Globus pallidus (tissue), 1 donor: ENCODE data around the gene MINDY4.
"Not testable (repeated sequence)": the region's sequence is repeated elsewhere in the genome, so short reads cannot be mapped to it uniquely, and the experiment has no call there.

ENCODE experiments used
- DNase-seq: peaks from one replicate; pipeline ENCODE4 v3.0.0-alpha.2; 2015; ENCODE audit warnings: low spot score

MINDY4 gene

DNA sequence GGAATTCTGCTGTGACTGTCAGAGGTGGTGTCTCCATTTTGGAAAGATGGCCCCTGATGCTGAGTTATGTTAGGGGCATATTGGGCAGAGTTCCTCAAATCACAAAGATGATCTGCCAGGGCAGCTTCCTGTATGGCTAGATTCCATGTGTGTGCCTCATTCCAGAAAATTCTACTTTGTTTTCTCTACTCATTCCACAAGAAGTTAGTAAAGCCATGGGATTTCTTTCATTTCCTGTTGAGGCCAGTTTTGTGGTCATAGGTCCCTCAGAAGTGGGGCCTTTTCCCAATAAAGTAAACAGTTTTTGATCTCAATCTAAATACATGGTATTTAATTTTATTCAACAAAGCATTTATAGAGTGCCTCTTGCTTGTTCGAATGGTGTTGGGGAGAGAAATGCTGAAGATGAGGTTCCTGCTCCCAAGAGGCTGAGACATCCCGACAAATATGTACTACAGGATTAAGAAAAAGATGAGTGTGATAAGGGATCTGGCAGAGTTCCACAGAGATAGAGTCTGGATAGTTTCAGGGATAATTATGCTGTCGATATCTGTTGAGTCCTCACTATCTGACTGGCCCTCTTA lies 33.0 kb downstream of the MINDY4 start:
- no peak for DNase-seq

GRCh38 chr7:30805081-30805691 lies 34.0 kb downstream of the MINDY4 start:
- no peak for DNase-seq

- DNase-seq, result peak; percentile 37
Measured at GRCh38 chr7:30805931-30806330, 34.7 kb downstream of the MINDY4 start.

DNA sequence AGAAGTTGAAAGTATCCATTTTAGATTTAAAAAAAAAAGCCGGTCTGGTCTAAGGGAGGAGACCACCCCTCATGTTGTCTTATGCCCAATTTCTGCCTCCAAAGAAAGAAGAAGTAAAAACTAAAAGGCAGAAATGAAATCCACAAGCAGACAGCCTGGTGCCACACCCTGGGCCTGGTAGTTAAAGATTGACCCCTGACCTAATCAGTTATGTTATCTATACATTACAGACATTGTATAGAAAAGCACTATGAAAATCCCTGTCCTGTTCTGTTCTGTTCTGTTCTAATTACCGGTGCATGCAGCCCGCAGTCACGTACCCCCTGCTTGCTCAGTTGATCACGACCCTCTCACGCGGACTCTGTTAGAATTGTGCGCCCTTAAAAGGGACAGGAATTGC lies 36.3 kb downstream of the MINDY4 start:
- not testable (repeated sequence) for DNase-seq

- DNase-seq, result not testable (repeated sequence)
Measured at GRCh38 chr7:30807941-30808340, 36.7 kb downstream of the MINDY4 start.

DNA sequence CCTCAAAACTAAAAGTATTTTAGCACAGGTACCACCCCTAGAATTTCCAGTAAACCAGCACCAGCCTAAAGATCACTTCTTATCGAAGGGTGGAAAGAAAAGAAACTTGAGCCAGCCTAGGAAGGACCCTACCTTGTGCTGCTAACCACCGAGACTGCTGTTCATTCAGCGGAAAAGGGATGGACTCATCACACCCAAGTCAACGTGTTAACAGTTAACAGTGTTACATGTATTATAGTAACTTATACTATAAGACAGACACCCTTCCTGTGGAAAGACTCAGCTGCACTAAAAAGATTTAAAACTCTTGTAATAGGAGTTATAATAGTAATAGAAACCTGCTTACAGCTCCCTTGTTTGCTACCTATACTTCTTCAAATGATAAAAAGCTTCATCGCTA lies 39.8 kb downstream of the MINDY4 start:
- no peak for DNase-seq

DNA sequence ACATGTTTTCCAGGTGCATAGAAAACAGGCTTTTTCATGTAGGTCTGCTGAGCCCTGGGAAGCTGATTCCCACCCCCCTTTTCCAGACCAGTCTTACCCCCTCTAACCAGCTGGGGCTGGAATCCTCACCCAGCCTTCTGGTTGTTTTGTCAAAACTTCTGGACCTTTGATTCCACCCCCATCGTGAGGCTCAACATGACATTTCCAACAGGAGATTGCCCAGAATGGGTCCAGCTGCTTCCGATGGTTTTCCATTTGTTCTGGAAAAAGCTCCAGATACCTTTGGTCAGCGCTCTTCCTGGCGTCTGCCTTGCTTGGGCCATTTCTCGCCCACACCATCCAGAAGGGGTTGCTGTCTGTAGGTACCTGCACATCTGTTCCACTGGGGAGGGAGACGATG lies 41.5 kb downstream of the MINDY4 start:
- no peak for DNase-seq

DNA sequence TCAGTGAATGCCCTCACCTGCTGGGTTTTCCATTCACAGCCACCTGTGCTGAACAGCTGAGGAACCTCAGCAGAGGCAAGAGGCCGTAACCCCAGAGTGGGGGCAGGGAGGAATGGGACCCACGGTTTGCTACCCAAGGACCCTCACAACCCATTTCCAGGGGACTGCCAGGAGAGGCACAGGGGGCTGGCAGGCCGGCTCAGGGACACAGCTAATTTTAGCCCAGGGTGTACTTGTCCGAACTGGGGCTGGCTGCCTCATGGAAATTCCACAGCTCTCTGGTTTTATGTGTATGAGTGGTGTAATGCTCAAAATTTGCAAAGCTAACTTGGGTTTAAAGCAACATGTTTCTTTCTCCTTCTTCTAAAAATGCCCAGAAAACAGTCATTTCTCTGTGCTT lies 42.2 kb downstream of the MINDY4 start:
- DNase-seq, result no peak

- DNase-seq, result no peak
Measured at GRCh38 chr7:30814700-30815387, 43.6 kb downstream of the MINDY4 start.

DNA sequence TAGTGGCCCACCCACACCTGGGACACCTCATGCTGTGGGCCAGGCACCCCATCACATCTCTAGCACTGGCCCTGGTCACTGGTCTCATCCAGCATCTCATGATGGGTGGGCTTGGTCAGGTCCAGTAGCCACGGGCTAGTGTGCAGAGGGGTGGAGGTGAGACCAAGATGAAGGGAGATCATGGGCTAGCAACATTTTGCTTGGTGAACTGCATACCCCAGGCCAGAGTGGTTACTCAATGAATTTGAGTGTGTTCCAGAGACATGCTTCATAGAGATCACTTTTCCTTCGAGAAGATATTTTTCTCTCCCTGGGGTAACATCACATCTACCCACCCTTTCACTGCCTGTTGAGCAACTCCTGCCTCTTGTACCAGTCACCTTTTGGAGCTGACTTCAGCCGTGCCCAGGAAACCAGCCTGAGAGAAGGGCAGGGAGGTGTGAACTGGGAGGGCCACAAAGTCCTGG lies 44.2 kb downstream of the MINDY4 start:
- DNase-seq, result no peak

- no peak for DNase-seq
Measured at GRCh38 chr7:30815951-30816644, 44.9 kb downstream of the MINDY4 start.

- no peak for DNase-seq
Measured at GRCh38 chr7:30816645-30817370, 45.6 kb downstream of the MINDY4 start.

GRCh38 chr7:30817371-30817767 lies 46.2 kb downstream of the MINDY4 start:
- no peak for DNase-seq

DNA sequence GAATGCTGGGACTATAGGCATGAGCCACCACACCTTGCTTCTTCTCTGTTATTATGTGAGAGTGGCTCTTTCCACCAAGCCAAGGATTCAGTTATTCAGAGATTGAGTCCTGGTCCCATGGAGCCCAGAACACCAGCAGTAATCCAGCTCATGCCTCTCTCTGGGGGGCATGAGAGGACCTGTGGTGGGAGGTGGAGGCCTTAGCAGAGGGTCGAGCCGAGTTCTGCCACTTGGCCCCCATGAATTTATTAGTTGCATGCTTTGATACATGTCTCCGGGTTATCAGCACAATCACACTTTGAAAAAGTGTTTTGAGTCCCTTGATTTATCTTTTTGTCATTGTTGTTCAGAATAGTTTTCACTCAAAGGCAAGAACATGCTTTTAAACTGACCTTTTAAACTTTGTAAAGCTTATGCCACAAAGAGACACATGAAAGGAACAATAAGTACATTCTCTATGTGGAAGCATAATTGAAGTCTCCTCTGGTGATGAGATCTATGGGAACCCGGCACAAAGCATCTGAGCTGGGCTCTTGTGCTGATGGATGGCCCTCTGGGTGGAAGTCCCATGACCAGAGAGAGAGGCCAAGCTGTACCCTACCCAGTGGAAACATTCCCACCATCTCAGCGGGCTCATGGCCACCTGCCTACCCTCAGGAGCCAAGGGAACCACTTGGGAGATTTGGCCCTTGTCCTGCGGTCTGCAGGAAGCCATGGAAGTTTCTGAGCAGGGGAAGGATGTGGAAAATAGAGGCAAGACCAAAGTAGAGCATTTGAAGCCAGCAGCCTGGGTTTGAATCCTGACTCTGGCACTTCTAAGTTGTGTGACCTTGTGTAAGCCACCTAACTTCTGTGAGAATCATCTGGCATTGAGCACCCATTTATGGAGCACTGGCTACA lies 53.9 kb downstream of the MINDY4 start:
- no peak for DNase-seq

DNA sequence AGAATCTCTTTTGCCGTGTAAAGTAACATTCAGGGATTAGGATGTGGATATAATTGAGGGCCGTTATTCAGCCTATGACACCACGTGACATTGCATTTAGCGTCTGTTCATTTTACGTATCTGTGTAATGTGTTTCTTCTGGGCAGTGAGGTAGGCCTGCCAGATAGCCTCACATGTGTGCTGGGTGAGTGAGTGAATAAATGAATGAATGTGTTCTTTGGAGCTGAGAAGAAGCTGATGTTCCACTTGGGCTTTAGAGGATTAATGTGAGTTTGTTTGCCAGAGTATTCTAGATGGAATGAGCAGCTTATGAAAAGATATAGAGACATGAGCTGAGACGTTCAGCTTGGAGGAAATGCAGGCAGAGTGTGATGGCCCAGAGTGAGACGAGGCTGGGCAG lies 55.0 kb downstream of the MINDY4 start:
- no peak for DNase-seq

DNA sequence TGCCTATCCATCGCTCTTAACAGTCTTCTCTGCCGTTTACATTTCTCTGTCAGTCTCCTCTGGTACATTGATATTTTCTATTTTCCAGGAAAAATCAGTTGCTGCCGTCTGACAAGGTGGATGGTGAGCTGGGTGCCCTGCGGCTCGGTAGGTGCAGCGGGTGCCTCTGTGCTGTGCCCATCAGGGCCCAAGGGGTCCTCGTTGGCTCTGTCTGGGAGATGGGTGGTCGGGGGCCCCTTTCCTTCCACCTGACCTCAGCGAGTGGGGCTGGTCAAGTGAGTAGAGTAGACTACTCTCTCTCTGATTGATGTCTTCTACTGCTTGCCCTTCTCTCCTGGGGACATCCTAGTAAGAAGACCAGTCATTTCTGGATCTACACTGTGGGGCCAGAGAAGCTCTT lies 57.4 kb downstream of the MINDY4 start:
- DNase-seq, result no peak

- DNase-seq, result no peak
Measured at GRCh38 chr7:30829471-30829870, 58.3 kb downstream of the MINDY4 start.

- no peak for DNase-seq
Measured at GRCh38 chr7:30831227-30831626, 60.0 kb downstream of the MINDY4 start.

- no peak for DNase-seq
Measured at GRCh38 chr7:30831936-30832335, 60.7 kb downstream of the MINDY4 start.

GRCh38 chr7:30834017-30834674 lies 62.9 kb downstream of the MINDY4 start:
- DNase-seq, result not testable (repeated sequence)
